GM12891 (cell line): ENCODE results near the gene ZNF57.
A peak's percentile ranks its signal among the peaks of the same experiment; 100 is the strongest.
"Not testable (repeated sequence)": the region's sequence is repeated elsewhere in the genome, so short reads cannot be mapped to it uniquely, and the experiment has no call there.

Experiments
- DNase-seq: peaks from one replicate; pipeline ENCODE4 v3.0.0; 2011; ENCODE audit warnings: low spot score; ENCODE audit not compliant: insufficient read length
- FAIRE-seq: peaks from 2 replicates; lab custom pipeline; 2011; peaks lifted over from hg19 to GRCh38; lab: Jason Lieb, UNC
- PAX5 ChIP-seq: IDR thresholded peaks from 2 replicates; pipeline ENCODE4 v1.6.1; 2011; ENCODE audit warnings: low read length, moderate library complexity, mild to moderate bottlenecking; ENCODE audit not compliant: insufficient read depth, severe bottlenecking
- POLR2A ChIP-seq: IDR thresholded peaks from 2 replicates; pipeline ENCODE4 v1.6.1; 2011; ENCODE audit warnings: low read depth, low read length, control low read depth
- POLR2AphosphoS5 ChIP-seq: IDR thresholded peaks from 2 replicates; pipeline ENCODE4 v1.6.1; 2011; ENCODE audit warnings: low read depth, low read length, control low read depth
- POU2F2 ChIP-seq: IDR thresholded peaks from 2 replicates; pipeline ENCODE4 v1.6.1; 2011; ENCODE audit warnings: low read depth, mild to moderate bottlenecking, control low read depth, low read length, moderate library complexity
- SPI1 ChIP-seq: IDR thresholded peaks from 2 replicates; pipeline ENCODE4 v1.6.1; 2011; ENCODE audit warnings: low read depth, low read length, control low read depth
- TAF1 ChIP-seq: IDR thresholded peaks from 2 replicates; pipeline ENCODE4 v1.6.1; 2011; ENCODE audit warnings: low read depth, low read length, control low read depth

ZNF57 gene

GRCh38 chr19:2952953-2953481 lies 52.3 kb downstream of the ZNF57 start:
- FAIRE-seq: peak; percentile 38
- no peak for DNase-seq
- TF ChIP-seq POLR2AphosphoS5: no peak
- no peak for TF ChIP-seq PAX5
- TF ChIP-seq TAF1: no peak
- TF ChIP-seq POLR2A: no peak
- TF ChIP-seq POU2F2: no peak
- TF ChIP-seq SPI1: no peak

DNA sequence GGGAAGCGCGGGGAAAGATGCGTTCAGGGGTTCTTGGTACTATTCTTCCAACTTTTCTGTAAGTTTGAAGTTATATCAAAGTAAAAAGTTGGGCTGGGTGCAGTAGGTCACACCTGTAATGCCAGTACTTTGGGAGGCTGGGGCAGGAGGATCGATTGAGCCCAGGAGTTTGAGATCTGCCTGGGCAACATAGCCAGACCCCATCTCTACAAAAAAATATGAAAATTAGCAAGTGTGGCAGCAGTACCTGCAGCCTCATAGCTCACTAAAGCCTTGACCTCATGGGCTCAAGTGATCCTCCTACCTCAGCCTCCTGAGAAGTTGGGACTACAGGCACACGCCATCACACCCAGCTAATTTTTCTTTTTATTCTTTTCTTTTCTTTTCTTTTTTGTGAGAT lies 56.4 kb downstream of the ZNF57 start:
- no peak for FAIRE-seq
- no peak for DNase-seq
- TF ChIP-seq POU2F2: no peak

GRCh38 chr19:2960120-2960519 lies 59.4 kb downstream of the ZNF57 start:
- DNase-seq (no peak), FAIRE-seq (no peak)
- TF ChIP-seq POLR2A: no peak
- no peak for TF ChIP-seq POLR2AphosphoS5
- TF ChIP-seq SPI1: no peak
- TF ChIP-seq PAX5: no peak
- TF ChIP-seq TAF1: no peak
- TF ChIP-seq POU2F2: no peak

DNA sequence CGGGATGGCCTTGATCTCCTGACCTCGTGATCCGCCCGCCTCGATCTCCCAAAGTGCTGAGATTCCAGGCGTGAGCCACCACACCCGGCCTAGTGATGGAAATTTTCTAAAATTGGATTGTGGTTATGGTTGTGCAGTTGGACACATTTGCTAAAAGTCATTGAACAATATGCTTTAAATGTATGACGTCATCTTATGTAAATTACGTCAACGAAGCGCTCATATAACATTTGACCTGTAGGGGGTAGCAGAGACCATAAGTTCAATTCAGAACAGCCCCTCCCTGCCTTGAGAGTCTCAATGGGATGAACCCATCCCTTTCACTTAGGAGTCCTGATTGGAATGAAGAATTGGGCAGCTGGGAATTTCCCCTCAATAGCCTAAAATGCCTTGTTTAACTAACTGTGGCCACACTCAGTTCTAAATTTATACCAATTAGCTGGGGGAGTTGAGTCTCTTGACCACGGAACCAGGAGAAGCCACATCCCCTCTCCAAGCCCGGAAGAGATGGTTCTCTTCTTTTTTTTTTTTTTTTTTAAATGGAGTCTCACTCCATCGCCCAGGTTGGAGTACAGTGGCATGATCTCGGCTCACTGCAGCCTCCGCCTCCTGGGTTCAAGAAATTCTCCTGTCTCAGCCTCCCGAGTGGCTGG lies 61.4 kb downstream of the ZNF57 start:
- TF ChIP-seq POLR2AphosphoS5 (no peak), PAX5 (no peak), POLR2A (no peak), TAF1 (no peak), SPI1 (no peak)
- peak; percentile 51 for DNase-seq
- FAIRE-seq: peak; percentile 89

DNA sequence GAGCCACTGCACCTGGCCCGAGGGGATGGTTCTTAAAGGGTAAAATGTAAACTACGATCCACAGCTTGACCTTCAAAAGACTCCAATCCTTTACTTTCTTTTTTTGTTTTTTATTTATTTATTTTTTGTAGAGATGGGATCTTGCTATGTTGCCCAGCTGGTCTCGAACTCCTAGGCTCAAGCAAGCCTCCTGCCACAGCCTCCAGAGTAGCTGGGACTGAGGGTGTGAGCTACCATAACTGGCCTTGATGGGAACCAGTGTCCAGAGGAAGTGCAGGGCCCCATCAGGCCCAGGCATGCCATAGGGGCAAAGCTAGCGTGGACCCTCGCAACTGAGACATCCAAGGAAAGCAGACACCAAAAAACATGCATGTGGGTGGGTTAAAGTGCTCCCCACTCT lies 62.4 kb downstream of the ZNF57 start:
- FAIRE-seq (no peak), DNase-seq (no peak)
- no peak for TF ChIP-seq POU2F2

- FAIRE-seq, DNase-seq: not testable (repeated sequence)
Measured at GRCh38 chr19:2963631-2964030, 62.9 kb downstream of the ZNF57 start.

DNA sequence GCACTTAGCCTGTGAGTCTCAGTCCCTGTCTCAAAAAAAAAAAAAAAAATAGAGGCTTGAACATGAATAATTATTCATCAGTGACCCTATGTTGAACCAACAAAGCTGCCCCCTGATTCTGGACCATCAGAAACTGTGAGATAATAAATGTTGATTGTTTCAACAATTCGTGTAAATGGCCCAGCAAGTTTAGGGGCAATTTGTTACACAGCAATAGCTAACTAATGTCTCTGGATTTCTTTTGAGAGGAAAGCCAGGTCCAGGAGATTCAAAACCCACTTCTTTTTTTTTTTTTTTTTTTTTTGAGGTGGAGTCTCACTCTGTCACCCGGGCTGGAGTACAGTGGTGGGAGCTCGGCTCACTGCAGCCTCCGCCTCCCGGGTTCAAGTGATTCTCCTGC lies 64.1 kb downstream of the ZNF57 start:
- FAIRE-seq (no peak), DNase-seq (no peak)
- TF ChIP-seq POLR2AphosphoS5 (no peak), POU2F2 (no peak), SPI1 (no peak), PAX5 (no peak), POLR2A (no peak), TAF1 (no peak)

DNA sequence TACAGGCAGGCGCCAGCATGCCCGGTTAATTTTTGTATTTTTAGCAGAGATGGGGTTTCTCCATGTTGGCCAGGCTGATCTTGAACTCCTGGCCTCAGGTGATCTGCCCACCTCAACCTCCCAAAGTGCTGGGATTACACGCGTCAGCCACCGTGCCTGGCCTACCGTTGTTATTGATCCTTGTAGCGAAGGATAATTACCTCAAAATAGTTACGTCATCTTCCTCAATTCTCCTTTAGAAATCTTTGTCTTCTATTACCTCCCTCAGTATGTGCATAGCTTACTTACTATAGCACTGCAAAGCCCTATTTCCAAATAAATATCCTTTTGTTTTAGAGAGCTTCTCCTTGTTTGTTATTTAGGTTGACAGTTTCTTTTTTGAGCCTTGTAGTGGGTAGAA lies 67.2 kb downstream of the ZNF57 start:
- FAIRE-seq (no peak), DNase-seq (no peak)
- TF ChIP-seq TAF1: no peak
- no peak for TF ChIP-seq PAX5
- TF ChIP-seq POLR2AphosphoS5: no peak
- no peak for TF ChIP-seq POU2F2
- no peak for TF ChIP-seq SPI1
- TF ChIP-seq POLR2A: no peak
